GM19455 (cell line): ENCODE results near the gene CCDC187.

ENCODE experiments used
- ATAC-seq: cut with Tn5 transposase; IDR thresholded peaks from one replicate; pipeline ENCODE4 v1.9.1; 2021; ENCODE audit not compliant: unreplicated experiment

CCDC187 gene

DNA sequence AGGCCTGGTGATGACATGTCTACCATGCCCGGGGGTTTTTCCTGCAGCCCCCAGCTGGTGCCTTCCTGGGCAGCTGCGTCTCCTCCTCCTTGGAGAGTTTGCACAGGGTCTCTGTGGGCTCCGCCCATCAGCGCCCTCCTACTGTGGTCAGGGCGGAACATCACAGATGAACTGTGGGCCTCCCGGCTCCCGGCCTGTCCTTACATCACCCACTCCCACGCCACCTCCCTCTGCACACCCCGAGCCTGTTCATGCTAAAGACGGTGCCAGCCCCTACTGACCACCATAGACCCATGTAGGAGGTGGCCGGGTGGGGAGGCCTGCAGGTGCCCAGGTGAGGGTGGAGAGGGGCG, 36.0 kb upstream of the CCDC187 start:
- no peak for ATAC-seq

DNA sequence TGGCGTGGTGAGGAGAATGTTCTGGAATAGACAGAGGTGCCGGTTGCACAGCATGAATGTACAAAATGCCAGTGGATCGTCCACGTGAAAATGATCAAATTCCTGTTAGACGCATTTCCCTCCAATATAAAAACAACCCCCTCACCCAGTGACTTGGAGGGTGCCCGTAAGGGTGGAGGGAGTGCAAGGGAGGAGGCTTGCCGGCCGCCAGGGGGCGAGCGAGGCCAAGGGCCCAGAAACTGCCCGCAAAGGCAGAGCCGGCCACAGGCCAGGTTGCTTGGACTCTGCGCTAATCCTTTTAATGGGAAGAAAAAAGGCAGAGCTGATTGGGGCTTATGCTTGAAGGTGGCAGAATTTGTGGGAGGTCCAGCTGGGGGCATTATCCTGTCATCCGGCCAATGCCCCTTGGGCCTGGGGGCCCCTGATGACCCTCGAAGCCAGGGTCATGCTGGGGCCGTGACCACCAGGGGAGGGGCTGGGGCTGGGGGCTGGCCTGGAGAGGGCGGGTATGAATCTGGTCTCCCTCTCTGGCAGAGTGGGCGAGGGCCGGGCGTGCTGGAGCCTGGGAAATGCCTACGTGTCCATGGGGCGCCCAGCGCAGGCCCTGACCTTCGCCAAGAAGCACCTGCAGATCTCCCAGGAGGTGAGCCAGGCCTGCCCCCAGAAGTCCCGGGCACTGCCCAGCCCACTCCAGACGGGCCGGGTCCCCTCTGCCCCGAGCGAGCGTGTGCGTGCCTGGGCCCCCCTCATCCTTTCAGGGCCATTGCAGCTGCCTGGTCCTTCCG, 35.5 kb upstream of the CCDC187 start:
- no peak for ATAC-seq

DNA sequence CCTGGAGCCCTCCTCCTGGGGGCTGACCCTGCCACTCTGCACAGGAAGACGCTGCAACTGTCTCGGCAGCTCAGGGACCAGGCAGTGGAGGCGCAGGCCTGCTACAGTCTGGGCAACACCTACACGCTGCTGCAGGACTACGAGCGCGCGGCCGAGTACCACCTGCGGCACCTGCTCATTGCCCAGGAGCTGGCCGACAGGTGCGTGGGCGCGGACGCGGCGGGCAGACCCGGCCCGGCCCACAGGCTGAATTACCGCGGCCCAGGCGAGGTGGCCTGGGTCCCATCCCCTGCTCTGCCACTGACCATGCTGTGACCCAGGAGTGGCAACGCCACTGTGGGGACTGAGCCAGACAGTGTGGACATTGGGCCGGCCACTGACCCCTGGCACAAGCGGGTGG, 34.6 kb upstream of the CCDC187 start:
- ATAC-seq = no peak

DNA sequence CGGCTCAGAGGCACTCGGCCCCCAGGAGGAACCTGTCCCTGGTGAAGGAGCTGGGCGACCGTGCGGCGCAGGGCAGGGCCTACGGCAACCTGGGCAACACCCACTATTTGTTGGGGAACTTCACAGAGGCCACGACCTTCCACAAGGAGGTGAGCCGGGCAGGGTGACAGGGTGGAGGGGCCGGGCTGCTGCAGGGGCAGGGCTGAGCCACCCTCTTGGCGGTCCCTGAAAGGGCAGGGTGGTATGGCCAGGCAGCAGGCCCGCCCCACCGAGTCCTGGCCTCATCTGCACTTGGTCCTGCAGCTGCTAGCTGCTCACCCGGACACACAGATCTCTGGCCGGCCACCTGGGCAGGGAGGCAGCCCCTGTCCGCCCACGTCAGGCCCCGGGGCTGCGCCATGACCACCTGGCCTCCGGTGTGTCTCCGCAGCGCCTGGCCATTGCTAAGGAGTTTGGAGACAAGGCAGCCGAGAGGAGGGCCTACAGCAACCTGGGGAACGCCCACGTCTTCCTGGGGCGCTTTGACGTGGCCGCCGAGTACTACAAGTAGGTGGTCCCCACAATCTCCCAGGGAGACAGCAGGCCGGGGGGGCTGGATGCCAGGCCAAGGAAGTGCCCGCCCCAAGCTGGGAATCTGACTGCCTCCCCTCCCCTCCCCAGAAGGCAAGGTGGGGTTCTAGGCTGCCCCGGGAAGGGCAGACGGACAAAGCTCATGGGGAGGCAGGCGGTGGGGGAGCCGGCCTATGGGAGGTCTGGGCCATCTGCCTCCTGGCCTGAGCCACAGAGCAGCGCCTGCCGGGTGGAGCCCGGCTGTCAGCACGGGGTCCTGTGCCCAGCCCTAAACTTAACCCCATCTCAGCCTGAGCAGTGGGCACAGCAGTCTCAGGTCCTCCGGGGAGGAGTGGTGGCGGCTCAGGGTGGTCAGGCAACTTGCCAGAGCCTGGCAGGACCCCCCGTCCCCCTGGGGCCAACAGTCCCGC, 33.8 kb upstream of the CCDC187 start:
- no peak for ATAC-seq

DNA sequence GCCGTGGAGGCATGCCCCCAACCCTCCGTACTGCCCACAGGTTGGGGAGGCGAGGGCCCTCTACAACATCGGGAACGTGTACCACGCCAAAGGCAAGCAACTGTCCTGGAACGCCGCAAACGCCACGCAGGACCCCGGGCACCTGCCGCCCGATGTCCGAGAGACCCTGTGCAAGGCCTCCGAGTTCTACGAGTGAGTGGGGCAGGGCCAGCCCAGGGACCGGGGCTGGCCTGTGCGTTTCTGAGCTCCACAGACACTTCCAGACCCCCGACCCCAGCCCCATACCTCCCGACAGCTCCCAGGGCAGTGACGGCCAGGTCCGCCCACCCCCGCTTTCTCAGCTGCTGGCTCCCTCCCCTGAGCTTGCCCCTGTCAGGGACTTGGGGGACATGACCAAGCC, 33.0 kb upstream of the CCDC187 start:
- no peak for ATAC-seq

GRCh38 chr9:136336156-136336870, 32.4 kb upstream of the CCDC187 start:
- ATAC-seq = no peak

- no peak for ATAC-seq
These were observed 31.6 kb upstream of the CCDC187 start for GRCh38 chr9:136335296-136336155.

DNA sequence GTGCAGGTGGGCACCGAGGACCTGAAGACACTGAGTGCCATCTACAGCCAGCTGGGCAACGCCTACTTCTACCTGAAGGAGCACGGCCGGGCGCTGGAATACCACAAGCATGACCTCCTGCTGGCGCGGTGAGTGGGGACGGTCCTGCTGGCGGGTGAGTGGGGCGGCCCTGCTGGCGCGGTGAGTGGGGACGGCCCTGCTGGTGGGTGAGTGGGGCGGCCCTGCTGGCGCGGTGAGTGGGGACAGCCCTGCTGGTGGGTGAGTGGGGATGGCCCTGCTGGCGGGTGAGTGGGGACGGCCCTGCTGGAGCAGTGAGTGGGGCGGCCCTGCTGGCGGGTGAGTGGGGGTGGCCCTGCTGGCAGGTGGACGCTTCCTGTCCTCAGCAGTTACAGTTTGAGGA, 30.6 kb upstream of the CCDC187 start:
- ATAC-seq = no peak

GRCh38 chr9:136333486-136333885, 29.6 kb upstream of the CCDC187 start:
- ATAC-seq = no peak

DNA sequence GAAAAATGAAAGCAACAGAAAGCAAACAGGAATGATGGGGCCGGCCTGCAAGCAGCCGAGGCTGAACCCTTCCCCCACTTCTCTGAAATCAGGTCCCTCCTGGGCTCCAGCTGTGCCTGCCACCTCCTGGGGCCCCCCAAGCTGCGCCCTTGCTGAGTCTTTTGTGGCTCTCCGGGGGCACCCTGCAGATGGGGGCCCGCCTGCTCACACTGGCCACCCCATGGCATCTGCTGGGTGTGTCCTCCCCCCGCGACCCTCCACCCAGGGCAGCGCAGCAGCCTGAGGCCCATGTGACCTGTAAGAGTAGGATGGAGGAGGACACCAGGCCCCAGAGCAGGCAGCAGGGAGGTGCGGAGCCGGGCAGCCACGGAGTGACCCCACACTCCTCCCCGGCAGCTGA, 29.2 kb upstream of the CCDC187 start:
- no peak for ATAC-seq

DNA sequence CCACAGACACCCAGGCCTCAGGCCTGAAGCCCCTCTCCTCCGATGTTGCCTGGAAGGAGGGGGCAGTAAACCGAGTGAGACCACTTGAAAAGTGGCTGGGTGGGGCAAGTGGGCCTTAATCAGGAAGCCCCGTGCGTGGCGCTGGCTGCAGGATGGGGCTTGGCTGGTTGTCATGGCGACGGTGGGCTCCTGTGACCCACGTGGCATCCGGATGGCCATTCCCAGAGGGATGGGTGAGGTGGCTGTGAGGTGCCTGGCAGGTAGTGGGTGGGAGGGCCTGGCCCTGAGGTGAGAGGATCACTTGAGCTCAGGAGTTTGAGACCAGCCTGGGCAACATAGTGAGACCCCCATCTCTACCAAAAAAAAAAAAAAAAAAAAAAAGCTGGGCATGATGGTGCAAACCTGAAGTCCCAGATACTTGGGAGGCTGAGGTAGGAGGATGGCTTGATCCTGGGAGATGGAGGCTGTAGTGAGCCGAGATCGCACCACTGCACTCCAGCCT, 28.6 kb upstream of the CCDC187 start:
- ATAC-seq = no peak

GRCh38 chr9:136331556-136332481, 27.9 kb upstream of the CCDC187 start:
- no peak for ATAC-seq

- ATAC-seq = no peak
These were observed 27.1 kb upstream of the CCDC187 start for GRCh38 chr9:136331030-136331429.

- no peak for ATAC-seq
These were observed 26.6 kb upstream of the CCDC187 start for GRCh38 chr9:136330406-136330990.

DNA sequence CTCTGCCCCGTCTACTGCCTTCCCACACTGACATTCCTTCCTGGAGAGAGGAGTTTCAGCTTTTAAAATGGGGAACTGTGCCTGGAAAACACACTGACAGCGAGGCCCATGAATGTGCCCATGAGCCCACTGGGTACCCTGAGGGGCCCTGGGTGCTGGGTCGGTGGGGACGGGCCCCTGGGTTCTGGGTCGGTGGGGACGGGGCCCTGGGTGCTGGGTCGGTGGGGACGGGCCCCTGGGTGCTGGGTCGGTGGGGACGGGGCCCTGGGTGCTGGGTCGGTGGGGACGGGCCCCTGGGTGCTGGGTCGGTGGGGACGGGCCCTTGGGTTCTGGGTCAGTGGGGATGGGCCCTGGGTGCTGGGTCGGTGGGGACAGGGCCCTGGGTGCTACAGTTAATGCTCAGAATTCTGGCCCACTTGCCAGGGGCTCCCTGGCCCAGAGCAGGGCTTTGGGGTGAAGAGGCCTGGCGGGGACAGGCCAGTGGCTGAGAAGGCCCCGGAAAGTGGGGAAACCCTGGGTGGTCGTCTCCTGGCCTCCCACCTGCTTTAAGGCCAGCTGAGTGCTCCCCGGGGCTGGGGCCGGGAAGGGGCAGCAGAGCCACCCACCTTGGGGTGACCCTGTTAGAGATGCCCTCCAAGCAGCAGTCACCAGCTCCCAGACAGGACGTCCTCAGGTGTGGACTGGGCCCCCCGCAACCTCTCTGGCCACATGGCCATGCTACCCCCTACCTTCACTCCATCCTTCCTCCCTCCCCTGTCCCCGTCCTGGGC, 25.9 kb upstream of the CCDC187 start:
- ATAC-seq = no peak

DNA sequence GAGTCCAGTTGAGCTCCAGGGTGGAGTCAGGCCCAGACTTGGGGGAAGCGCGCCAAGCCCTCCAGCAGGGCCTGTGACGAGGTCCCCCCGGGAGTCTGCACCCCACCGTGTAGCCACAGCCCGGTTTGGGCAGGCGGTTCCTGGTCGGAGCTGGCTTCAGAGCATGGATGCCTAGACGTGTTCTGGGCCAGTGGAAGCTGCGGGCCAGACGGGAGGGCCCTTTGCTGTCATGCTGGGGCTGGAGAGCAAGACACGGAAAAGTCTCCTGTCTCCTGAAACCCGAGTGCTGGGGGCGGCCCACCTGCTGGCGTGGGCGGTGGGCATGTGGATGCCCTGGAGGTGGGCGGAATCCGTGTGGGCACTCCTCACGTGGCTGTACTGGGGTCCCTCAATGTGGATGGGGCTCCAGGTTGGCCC, 25.3 kb upstream of the CCDC187 start:
- ATAC-seq = no peak

- no peak for ATAC-seq
These were observed 24.7 kb upstream of the CCDC187 start for GRCh38 chr9:136328622-136329041.

DNA sequence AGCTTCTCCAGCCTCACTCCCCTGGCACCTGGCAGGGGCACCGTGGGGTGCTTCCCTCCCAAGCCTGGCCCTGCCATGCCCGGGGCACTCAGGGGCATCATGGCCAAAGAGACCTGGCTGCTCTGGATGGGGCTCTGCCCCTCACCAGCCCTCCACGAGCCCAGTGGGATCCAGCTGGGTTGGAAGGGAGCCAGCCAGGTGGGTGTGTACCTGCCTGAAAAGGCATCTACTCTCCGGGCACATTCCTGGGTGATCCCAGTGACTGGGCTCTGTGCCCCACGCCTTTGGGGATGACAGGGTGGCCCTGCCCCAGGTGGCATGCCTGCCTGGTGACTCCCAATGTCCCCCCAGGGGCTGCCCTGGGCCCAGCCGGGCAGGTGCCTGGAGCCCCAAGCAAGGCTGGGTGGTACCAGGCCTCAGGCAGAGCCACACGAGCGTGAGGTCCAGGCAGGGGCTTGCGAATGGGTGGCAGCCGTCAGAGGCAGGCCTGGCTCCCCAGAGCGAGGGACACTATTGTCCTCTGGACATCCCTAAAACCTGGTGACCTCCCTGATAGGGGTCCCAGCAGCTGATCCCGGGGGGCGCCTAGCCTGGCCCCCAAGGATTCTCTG, 24.2 kb upstream of the CCDC187 start:
- no peak for ATAC-seq
